HepG2 (cell line): ENCODE data around the gene RGP1.

Experiments
- CTCF ChIP-seq: sonication (generic); formaldehyde crosslinking; IDR thresholded peaks from 2 replicates; pipeline ENCODE4 v1.5.0; 2020; ENCODE audit warnings: mild to moderate bottlenecking, missing genetic modification reagents, moderate library complexity
- TRAFD1 ChIP-seq: sonication (generic); formaldehyde crosslinking; IDR thresholded peaks from 2 replicates; pipeline ENCODE4 v1.5.1; 2020; ENCODE audit warnings: missing genetic modification reagents, mild to moderate bottlenecking, borderline replicate concordance

- TF ChIP-seq CTCF (CRISPR knock-in tag), result no peak
- no peak for TF ChIP-seq TRAFD1
These were observed 1.1 kb downstream of the RGP1 start for GRCh38 chr9:35750256-35750531.
